ENCODE results near the gene KMT2B.

The KMT2B gene

GRCh38 chr19:35783469-35784434, 65.9 kb downstream of the KMT2B start:
- DNase-seq: no peak

DNA sequence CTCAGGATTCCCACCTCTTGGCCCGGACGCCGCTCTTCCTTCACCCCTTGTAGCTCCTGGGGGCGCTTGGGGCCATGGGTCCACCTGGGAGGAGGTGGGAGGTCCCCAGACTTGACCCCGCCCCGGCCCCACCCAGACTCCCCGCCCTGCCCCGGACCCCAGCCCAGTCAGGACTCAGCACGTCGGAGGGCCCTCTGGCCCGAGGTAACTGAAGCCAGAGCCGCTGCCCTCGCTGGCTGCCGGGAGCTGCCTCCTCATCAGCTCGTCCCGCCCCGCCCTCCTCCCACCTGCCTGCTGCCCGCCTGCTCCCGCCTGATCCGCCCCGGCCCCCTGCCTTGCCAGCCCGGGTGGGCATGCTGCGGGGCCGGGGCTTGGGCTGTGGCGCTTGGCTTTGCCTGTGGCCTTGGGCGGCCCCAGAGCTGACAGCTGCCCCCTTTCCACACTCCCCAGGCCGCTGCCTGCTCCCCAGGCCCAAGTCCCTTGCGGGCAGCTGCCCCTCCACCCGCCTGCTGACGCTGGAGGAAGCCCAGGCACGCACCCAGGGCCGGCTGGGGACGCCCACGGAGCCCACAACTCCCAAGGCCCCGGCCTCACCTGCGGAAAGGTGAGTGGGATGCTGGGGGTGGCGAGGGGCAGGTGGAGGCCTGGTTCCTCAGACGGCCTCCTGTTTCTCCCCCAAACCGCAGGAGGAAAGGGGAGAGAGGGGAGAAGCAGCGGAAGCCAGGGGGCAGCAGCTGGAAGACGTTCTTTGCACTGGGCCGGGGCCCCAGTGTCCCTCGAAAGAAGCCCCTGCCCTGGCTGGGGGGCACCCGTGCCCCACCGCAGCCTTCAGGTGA, 66.9 kb downstream of the KMT2B start:
- DNase-seq: no peak

- no peak for DNase-seq
Observed at GRCh38 chr19:35785339-35785627, 67.5 kb downstream of the KMT2B start.

GRCh38 chr19:35786299-35787160, 68.7 kb downstream of the KMT2B start:
- DNase-seq: no peak

GRCh38 chr19:35787227-35787799, 69.5 kb downstream of the KMT2B start:
- no peak for DNase-seq
